GM12878 (cell line): ENCODE data around the gene GATAD2B. TPM values are rescaled to one million over a fixed set of nuclear protein-coding genes. Genes with fewer than 3 reads are reported as not detected.

Source experiments
- ATAC-seq: fragments of 200-7000 bp; cut with Tn5 transposase; 3 replicates; pipeline ENCODE4 v1.9.1; 2020; ENCODE audit warnings: mild to moderate bottlenecking, moderate library complexity
- BruUV-seq: library from RNA; stranded (reverse); fragments of 400-500 nt; replicated peaks from 2 replicates; lab custom pipeline; 2021; lab: Mats Ljungman, UMichigan
- CTCF ChIA-PET: fragments of 300-600 bp; sonication (Branson Sonifier 250); formaldehyde crosslinking; extraction: SDS; loops from one replicate; lab custom pipeline; 2021; ENCODE audit warnings: inconsistent platforms; lab: Yijun Ruan, JAX
- POLR2A ChIA-PET: fragments of 350-600 bp; formaldehyde crosslinking; extraction: SDS; loops from one replicate; lab custom pipeline; 2021; ENCODE audit warnings: inconsistent platforms; lab: Charles Lee
- RAD21 ChIA-PET: fragments of 300-600 bp; sonication (Branson Sonifier 250); formaldehyde crosslinking; loops from one replicate; lab custom pipeline; 2023; ENCODE audit warnings: antibody characterized with exemption; ENCODE audit not compliant: unreplicated experiment; lab: Charles Lee
- SMC1A ChIA-PET: fragments of 300-600 bp; sonication (Branson Sonifier 250); formaldehyde crosslinking; loops from one replicate; lab custom pipeline; 2023; ENCODE audit not compliant: unreplicated experiment, uncharacterized antibody; lab: Charles Lee
- DNase-seq: peaks from one replicate; pipeline ENCODE4 v3.0.0-alpha.2; 2011; ENCODE audit warnings: low read depth, low spot score
- FAIRE-seq: peaks from 3 replicates; lab custom pipeline; 2011; peaks lifted over from hg19 to GRCh38; lab: Jason Lieb, UNC
- H2AFZ ChIP-seq: 2 replicates; pipeline ENCODE4 v1.6.0; 2011; ENCODE audit warnings: low read depth, low read length, control low read depth; ENCODE audit not compliant: control insufficient read depth
- H3K27ac ChIP-seq: 2 replicates; pipeline ENCODE4 v1.5.1; 2011; ENCODE audit warnings: control low read depth; ENCODE audit not compliant: control insufficient read depth, insufficient read depth
- H3K27me3 ChIP-seq, 2 experiments: replicated peaks in 1 of 2; 2 replicates each; pipeline versions ENCODE4 v1.6.0 to v1.6.1; 2011; ENCODE audit warnings: low read length in 1 of 2; ENCODE audit not compliant: control insufficient read depth in 2 of 2, insufficient read depth in 2 of 2
- H3K36me3 ChIP-seq, 2 experiments: 2 replicates each; pipeline ENCODE4 v1.5.1; 2011; ENCODE audit warnings: low read length in 1 of 2; ENCODE audit not compliant: control insufficient read depth in 2 of 2, insufficient read depth in 2 of 2
- H3K4me1 ChIP-seq: 2 replicates; pipeline ENCODE4 v1.6.1; 2011; ENCODE audit warnings: mild to moderate bottlenecking, low read length, moderate library complexity, mixed read lengths; ENCODE audit not compliant: control insufficient read depth, insufficient read depth
- H3K4me2 ChIP-seq: 2 replicates; pipeline ENCODE4 v1.6.0; 2011; ENCODE audit warnings: control low read depth; ENCODE audit not compliant: control insufficient read depth, insufficient read depth
- H3K4me3 ChIP-seq: fragments of 200-600 bp; sonication (generic); 2 replicates; pipeline ENCODE4 v1.5.1; 2016
- H3K79me2 ChIP-seq: 2 replicates; pipeline ENCODE4 v1.6.0; 2011; ENCODE audit warnings: low read length; ENCODE audit not compliant: control insufficient read depth, insufficient read depth
- H3K9ac ChIP-seq: 2 replicates; pipeline ENCODE4 v1.8.0; 2011; ENCODE audit warnings: low read length, control low read depth, mixed read lengths; ENCODE audit not compliant: control insufficient read depth, insufficient read depth
- H3K9me3 ChIP-seq: replicated peaks from 3 replicates; pipeline ENCODE4 v1.5.1; 2011; ENCODE audit warnings: mild to moderate bottlenecking, low read length; ENCODE audit not compliant: control insufficient read depth, insufficient read depth
- H4K20me1 ChIP-seq: 2 replicates; pipeline ENCODE4 v1.6.0; 2011; ENCODE audit not compliant: control insufficient read depth, insufficient read depth
- CHD2 ChIP-seq: IDR thresholded peaks from 2 replicates; pipeline ENCODE4 v1.6.1; 2011; ENCODE audit warnings: low read depth, low read length, improper control_type of control experiment, borderline replicate concordance
- ZBTB4 ChIP-seq: fragments of 450-650 bp; formaldehyde crosslinking; IDR thresholded peaks from 2 replicates; pipeline ENCODE4 v1.4.0; 2022; ENCODE audit warnings: mild to moderate bottlenecking, moderate library complexity
- WGBS: methylation state at CpG from one replicate; pipeline ENCODE4 v1.1.6; 2016; ENCODE audit warnings: low lambda C conversion rate; ENCODE audit not compliant: insufficient replicate concordance, insufficient coverage; ENCODE audit errors: missing lambda C conversion rate; 5-methylcytosine and 5-hydroxymethylcytosine counted together
- in situ Hi-C: fragments of 300-500 bp; cut with MboI; formaldehyde crosslinking; loops from 9 replicates; pipeline ENCODE4 v1.14.3; 2018; ENCODE audit warnings: mixed read lengths
- intact Hi-C: fragments of 100-400 bp; cut with micrococcal nuclease; formaldehyde crosslinking; loops from one replicate; pipeline ENCODE4 v1.14.2; 2022; ENCODE audit not compliant: unreplicated experiment
- polyA plus RNA-seq, 11 experiments: library from polyadenylated mRNA; depleted of rRNA in 4 of 11; unstranded in 6 of 11; stranded (reverse) in 5 of 11; fragments of >200 nt; fragmentation: Nextera tagmentation in 4 of 11; fragmentation: Illumina TruSeq in 1 of 11; extraction: Ambion mirVana in 4 of 11; extraction: Trizol in 1 of 11; gene quantifications; 1 replicate in 1 of 11; 2 replicates in 10 of 11; pipeline versions ENCODE4 v1.2.1 to v1.2.3, GENCODE V29; 2011 to 2016; ENCODE audit warnings: inconsistent platforms in 2 of 11, missing spikeins in 2 of 11, low read depth in 1 of 11
- total RNA-seq, 4 experiments: library from RNA; depleted of rRNA in 3 of 4; stranded (reverse); fragments of >200 nt in 3 of 4; fragmentation: Illumina TruSeq in 1 of 4; extraction: Trizol in 1 of 4; gene quantifications; 2 replicates each; pipeline versions ENCODE4 v1.2.1 to v1.2.3, GENCODE V29; 2013 to 2021
- TF ChIP-seq, protein P1 (sequence below): fragments of 450-650 bp; conservative IDR thresholded peaks from 2 replicates; pipeline ENCODE4 v1.6.1; 2017; ENCODE audit warnings: mild to moderate bottlenecking, moderate library complexity

The GATAD2B gene
- total and polyA plus RNA-seq, 10 of the 15 experiments (the other 5 are each of a cell fraction or from before 2014, with no cell fraction given) = 2.4 to 63.1 (median 8.7) TPM

- Histone ChIP-seq H3K27me3 (no peaks in the 10 kb centered on the region), H2AFZ (peak within 1 kb of the TSS; percentile 81), H3K4me1 (peaks cover 3% of the 10 kb centered on the region), H3K27ac (peak within 1 kb of the TSS; percentile 56), H3K4me2 (peak within 1 kb of the TSS; percentile 87), H3K9me3 (no peaks in the 10 kb centered on the region), H3K79me2 (no peaks in the 10 kb centered on the region), H3K9ac (peak within 1 kb of the TSS; percentile 49), H4K20me1 (no peaks in the 10 kb centered on the region), H3K4me3 (peak within 1 kb of the TSS; percentile 81), H3K36me3 (peaks cover 14 to 21% of the 10 kb centered on the region in 2 experiments)
- POLR2A ChIA-PET = interaction anchor here (0.6 to 1.6 kb wide), 4 partner anchors 10 to 213 kb away, joined by 3 to 6 read pairs (median 4); no protein-coding TSS in a partner anchor
- BruUV-seq = no TSS peak
- SMC1A ChIA-PET = interaction anchor here (1.0 to 1.1 kb wide), 3 partner anchors 11 to 214 kb away, joined by 3 read pairs; no protein-coding TSS in a partner anchor
- WGBS = 26% methylated on average over 24 of the region's 35 CpGs
- CTCF ChIA-PET = interaction anchor here (0.8 to 1.2 kb wide), 5 partner anchors 8 to 99 kb away, joined by 3 to 5 read pairs (median 3); no protein-coding TSS in a partner anchor
- in situ Hi-C loops = no loop called here
- no peak for FAIRE-seq
- no peak for DNase-seq
- TF ChIP-seq ZBTB4 (CRISPR knock-in tag) (no peak), CHD2 (0 out of 2 replicates have a peak, but pooled peaks have one; percentile 9)
- TF ChIP-seq, protein P1, sequence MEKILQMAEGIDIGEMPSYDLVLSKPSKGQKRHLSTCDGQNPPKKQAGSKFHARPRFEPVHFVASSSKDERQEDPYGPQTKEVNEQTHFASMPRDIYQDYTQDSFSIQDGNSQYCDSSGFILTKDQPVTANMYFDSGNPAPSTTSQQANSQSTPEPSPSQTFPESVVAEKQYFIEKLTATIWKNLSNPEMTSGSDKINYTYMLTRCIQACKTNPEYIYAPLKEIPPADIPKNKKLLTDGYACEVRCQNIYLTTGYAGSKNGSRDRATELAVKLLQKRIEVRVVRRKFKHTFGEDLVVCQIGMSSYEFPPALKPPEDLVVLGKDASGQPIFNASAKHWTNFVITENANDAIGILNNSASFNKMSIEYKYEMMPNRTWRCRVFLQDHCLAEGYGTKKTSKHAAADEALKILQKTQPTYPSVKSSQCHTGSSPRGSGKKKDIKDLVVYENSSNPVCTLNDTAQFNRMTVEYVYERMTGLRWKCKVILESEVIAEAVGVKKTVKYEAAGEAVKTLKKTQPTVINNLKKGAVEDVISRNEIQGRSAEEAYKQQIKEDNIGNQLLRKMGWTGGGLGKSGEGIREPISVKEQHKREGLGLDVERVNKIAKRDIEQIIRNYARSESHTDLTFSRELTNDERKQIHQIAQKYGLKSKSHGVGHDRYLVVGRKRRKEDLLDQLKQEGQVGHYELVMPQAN = no peak
- intact Hi-C loops = no loop called here
- RAD21 ChIA-PET = interaction anchor here (0.7 to 1.9 kb wide), 7 partner anchors 15 to 211 kb away, joined by 3 to 5 read pairs (median 4); partner anchors contain the start of genes INTS3, NPR1 and RAB13
- peak; percentile 45 for ATAC-seq
Measured at GRCh38 chr1:153774780-153775457, 147.9 kb downstream of the GATAD2B start, which contains the start of gene SLC27A3. SLC27A3 (plus strand) TSS chr1:153775407; CDS start chr1:153775498, 91 bp downstream.
